SU-DHL-6 (cell line): ENCODE data around the gene IGSF21.

Experiments
- CTCF ChIP-seq: fragments of 200-600 bp; sonication (generic); IDR thresholded peaks from one replicate; pipeline ENCODE4 v1.5.1; 2017; ENCODE audit warnings: antibody characterized with exemption, mild to moderate bottlenecking, low read length, moderate library complexity; ENCODE audit not compliant: insufficient read depth, poor library complexity, severe bottlenecking
- EZH2phosphoT487 ChIP-seq: fragments of 200-600 bp; sonication (generic), shearing (Covaris generic); conservative IDR thresholded peaks from 2 replicates; pipeline ENCODE4 v1.6.1; 2018; ENCODE audit warnings: mild to moderate bottlenecking, antibody characterized with exemption, low read length, moderate library complexity, mixed read lengths

- TF ChIP-seq CTCF (no peak), EZH2phosphoT487 (no peak)
Measured at GRCh38 chr1:18243503-18244175, 136.0 kb downstream of the IGSF21 start.
